ENCODE data around the gene UGT1A1.

DNA sequence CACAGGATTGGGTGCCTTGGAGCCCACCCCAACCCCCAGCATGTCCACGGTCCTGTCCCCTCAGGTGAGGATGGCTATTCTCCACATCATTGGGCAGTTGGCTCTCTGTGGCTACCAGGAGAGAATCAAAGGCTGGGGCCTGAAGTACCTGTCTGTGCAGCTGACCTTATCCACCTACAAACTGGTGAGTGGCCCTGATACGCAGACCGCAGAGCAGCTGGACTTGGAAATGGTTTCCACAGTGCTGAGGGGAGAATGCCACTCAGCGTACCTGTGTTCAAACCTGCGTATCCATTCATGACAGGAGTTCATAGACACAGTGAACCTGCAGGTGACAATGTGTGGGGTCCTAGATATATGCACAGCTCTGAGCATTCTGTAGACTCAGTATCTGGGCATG lies 39.6 kb downstream of the UGT1A1 start:
- TF ChIP-seq, protein P1, sequence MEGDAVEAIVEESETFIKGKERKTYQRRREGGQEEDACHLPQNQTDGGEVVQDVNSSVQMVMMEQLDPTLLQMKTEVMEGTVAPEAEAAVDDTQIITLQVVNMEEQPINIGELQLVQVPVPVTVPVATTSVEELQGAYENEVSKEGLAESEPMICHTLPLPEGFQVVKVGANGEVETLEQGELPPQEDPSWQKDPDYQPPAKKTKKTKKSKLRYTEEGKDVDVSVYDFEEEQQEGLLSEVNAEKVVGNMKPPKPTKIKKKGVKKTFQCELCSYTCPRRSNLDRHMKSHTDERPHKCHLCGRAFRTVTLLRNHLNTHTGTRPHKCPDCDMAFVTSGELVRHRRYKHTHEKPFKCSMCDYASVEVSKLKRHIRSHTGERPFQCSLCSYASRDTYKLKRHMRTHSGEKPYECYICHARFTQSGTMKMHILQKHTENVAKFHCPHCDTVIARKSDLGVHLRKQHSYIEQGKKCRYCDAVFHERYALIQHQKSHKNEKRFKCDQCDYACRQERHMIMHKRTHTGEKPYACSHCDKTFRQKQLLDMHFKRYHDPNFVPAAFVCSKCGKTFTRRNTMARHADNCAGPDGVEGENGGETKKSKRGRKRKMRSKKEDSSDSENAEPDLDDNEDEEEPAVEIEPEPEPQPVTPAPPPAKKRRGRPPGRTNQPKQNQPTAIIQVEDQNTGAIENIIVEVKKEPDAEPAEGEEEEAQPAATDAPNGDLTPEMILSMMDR (IDR thresholded peaks at IDR 0.05): no peak
- TF ChIP-seq POLR2A (IDR thresholded peaks at IDR 0.05) (no peak), POLR2AphosphoS5 (IDR thresholded peaks at IDR 0.05) (no peak), EP300 (IDR thresholded peaks at IDR 0.05) (no peak)
